ENCODE results near the gene VTA1.

VTA1 gene

GRCh38 chr6:142271476-142271875 lies 124.4 kb downstream of the VTA1 start:
- no peak for TF ChIP-seq CTCF (IDR thresholded peaks at IDR 0.05)
